ENCODE data around the gene CFAP74.

DNA sequence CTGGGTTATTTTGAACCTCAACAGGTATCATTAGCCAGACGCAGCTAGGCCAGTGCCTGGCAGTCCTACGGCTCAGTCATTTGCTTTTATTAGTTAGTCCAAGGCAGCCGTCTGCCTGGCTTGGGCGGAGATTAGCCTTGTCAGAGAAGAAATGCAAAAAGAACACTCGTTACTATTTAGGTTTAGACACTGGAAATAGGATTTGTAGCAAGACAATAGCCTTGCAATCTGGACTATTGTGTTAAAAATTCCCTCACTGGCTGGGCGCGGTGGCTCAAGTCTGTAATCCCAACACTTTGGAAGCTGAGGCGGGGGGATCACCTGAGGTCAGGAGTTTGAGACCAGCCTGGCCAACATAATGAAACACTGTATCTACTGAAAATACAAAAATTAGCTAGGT, 35.7 kb upstream of the CFAP74 start:
- TF ChIP-seq POLR2A (IDR thresholded peaks at IDR 0.05; ENCODE audit: low read length) (no peak), GATA1 (IDR thresholded peaks at IDR 0.05; ENCODE audit: low read depth, low read length) (no peak)

Data from erythroblast (primary cell).